T-helper 22 cell (primary cell): ENCODE data around the gene VPS8.
"Not testable (repeated sequence)": the region's sequence is repeated elsewhere in the genome, so short reads cannot be mapped to it uniquely, and the experiment has no call there.

ENCODE experiments used
- DNase-seq: peaks from one replicate; pipeline ENCODE4 v3.0.0-alpha.2; 2020; ENCODE audit warnings: low read depth

The VPS8 gene

DNA sequence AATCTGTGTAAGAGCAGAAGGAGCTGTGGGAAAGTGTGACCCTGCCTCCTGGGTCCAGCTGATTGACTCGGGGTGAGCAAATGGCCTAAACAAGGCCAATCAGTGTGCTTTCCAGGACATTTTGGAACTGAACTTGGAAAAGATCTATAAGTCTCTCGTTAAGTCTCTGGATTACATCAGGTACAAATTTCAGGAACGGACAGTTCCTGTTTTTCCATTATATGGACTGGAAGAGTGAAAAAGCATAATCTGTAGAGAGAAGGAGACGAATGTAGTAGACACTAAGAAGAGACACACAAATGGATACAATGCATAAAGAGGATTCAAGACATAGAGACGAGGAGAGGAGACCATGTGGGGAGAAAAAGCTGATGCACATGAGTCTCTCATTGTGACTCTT, 173.6 kb downstream of the VPS8 start:
- DNase-seq = no peak

- no peak for DNase-seq
Observed at GRCh38 chr3:184986366-184986889, 174.5 kb downstream of the VPS8 start.

DNA sequence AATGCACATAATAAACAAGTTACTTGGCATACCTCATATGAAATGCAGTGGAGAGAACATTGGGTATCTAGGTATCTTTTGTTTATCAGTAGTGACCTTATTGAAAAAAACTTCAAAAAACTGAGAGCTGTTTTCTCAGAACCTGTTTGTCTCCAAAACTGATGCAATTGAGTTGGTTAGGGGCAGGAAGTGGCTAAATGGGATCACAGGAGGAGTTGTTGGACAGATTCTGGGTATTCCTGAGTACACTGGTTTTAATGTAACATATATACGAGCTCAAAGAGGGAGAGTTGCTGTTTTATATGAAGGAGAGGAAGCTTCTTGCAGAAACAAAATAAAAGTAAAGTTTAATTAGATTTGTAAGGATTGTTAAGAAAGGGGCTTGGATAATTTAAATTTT, 181.4 kb downstream of the VPS8 start:
- DNase-seq = no peak

- DNase-seq = not testable (repeated sequence)
Observed at GRCh38 chr3:185003876-185004275, 191.9 kb downstream of the VPS8 start.

GRCh38 chr3:185009650-185010049, 197.7 kb downstream of the VPS8 start:
- DNase-seq = no peak

- not testable (repeated sequence) for DNase-seq
Observed at GRCh38 chr3:185017584-185017983, 205.6 kb downstream of the VPS8 start.

- not testable (repeated sequence) for DNase-seq
Observed at GRCh38 chr3:185017996-185018395, 206.0 kb downstream of the VPS8 start.

DNA sequence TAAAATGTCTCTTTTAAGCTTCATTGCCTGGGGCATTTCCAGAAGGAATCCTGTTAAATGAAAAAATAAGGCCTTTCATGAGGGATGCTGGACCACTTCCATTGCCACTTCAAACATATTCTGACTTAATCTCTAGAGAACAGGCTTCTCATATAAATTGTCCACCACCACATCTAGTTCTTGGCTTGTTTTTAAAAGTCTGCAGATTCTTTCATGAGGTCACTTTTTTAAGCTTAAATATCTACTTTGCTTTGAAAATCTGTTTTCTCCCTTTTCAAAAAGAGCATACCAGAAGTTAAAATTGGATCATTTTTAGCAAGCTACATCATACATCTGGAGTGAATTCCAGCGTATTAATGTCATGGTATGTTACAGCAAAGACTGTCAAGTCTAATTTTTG, 209.3 kb downstream of the VPS8 start:
- DNase-seq = no peak

DNA sequence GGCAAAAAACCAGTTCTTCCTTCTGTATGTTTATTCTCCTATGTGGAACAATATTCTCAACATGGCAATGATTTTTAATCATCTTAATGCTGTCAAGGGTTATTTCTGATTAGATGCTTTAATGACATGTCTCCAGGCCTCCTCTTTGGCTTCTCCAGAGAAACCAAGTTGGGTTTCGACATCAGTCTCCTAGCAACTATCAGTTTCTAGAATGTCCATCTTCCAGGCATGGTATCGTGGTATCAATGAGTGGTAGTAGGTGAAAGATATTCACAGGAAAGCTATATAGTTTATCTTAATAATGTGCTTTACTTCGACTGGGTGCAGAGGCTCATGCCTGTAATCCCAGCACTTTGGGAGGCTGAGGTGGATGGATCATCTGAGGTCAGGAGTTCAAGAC, 212.4 kb downstream of the VPS8 start:
- DNase-seq = no peak

- DNase-seq = no peak
Observed at GRCh38 chr3:185024966-185025365, 213.0 kb downstream of the VPS8 start.

DNA sequence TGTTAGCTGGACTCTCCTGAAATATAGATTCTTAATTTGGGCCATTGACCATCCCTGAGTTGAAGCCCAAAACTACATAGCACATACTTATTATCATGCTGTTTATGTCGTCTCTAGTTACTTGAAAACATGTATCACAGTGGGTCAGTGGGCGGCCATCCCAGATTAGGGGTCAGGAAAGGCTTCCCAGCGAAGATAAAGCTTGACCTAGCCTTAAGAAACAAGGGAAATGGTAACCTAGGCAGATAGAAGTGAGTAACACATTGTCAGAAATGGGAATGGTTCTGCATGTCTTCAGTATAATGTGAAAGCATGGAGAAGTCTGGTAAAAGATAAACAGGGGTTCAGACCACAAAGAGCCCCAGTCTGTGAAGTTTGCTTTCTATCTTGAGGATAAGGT, 216.2 kb downstream of the VPS8 start:
- DNase-seq = no peak

GRCh38 chr3:185029086-185029485, 217.1 kb downstream of the VPS8 start:
- no peak for DNase-seq

DNA sequence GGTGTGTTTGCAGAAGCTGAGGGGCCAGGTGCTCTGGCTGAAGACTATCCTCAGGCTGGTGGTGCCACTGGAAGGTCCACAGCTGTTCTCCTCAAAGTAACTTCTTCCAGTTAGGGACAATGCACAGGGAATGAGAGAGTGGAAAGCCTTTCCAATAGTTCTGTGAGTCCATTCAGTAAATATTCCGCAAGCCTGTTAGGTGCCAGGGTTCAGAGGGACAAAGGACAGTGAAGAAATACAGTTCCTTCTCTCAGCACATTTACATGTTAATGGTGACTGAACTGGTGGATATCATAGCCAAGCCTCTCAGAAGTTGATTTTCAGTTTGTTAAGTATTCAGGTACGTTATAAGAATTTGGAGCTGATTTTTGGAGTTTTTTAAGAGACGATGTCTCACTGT, 218.4 kb downstream of the VPS8 start:
- no peak for DNase-seq

GRCh38 chr3:185030951-185031350, 219.0 kb downstream of the VPS8 start:
- no peak for DNase-seq

- no peak for DNase-seq
Observed at GRCh38 chr3:185037801-185038200, 225.8 kb downstream of the VPS8 start.

- DNase-seq = no peak
Observed at GRCh38 chr3:185040425-185040824, 228.5 kb downstream of the VPS8 start.

DNA sequence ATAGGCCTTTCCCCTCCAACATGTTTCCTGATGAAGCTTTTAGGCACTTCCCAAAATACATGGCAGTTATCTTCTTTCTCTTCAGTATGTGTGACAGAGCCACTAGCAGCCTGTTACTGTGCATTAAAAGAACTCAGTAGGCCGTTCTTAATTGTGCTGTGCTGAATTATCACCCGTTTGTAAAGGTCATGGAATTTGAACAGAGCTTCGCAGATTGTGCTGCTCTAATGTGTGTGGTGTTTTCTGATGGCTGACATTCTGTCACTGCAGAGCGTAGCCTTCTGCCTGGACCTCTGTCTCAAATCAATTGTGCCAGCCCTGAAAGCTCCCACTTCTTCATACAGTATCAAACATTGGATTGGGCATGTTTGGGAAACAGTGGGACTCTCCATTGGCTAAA, 229.6 kb downstream of the VPS8 start:
- no peak for DNase-seq

DNA sequence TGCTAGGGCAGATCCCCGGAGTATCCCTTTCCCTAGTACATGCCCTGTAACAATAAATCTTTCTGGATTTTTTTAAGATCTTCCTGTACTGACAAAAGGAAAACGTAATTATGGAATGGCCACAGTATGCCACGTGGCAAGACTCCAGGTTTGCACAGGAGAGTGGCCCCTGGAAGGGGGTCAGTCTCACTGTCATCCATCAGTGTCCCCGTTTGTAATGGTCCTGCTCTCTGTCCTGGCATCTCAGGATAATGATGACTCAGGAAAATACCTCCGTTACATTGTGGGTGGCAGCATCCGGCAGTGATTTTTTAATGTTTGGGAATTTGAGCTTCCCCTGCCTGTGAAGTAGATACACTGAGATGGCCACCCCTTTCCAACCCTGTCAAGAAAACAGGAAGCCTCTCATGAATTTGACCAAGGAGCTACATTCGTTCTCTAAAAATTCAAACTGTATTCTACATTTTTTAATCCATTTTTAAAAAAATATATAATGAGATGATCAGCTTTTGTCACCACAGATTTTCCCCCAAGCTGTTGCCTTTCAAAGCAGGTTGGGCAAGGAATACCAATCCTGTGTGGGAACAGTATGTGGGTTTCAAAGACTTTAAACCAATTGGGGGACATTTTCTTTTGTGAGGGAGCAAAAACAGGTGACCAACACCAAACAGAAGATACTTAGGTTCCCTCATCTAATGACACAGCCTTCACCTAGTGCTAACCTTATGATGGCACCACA, 230.5 kb downstream of the VPS8 start:
- DNase-seq = no peak

- no peak for DNase-seq
Observed at GRCh38 chr3:185046164-185046515, 234.2 kb downstream of the VPS8 start.

DNA sequence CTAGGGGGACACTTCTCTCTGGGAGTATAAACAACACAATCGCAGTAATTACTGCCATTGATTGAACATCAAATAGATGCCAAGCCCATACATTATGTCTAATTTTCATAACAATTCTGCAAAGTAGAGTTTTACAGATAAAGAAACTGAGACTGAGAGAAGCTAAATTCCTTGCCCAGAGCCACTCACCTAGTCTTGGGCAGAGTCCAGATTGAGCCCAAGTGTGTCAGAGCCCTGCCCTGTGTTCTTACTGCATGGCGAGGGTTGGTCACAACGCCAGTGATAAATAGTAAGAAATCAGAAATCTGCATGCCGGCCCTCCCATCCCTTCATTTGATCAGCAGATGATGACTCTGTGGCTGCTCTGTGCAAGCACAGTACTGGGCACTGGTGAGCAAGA, 234.6 kb downstream of the VPS8 start:
- no peak for DNase-seq

- DNase-seq = no peak
Observed at GRCh38 chr3:185049710-185050109, 237.7 kb downstream of the VPS8 start.

- no peak for DNase-seq
Observed at GRCh38 chr3:185051801-185052200, 239.8 kb downstream of the VPS8 start.

DNA sequence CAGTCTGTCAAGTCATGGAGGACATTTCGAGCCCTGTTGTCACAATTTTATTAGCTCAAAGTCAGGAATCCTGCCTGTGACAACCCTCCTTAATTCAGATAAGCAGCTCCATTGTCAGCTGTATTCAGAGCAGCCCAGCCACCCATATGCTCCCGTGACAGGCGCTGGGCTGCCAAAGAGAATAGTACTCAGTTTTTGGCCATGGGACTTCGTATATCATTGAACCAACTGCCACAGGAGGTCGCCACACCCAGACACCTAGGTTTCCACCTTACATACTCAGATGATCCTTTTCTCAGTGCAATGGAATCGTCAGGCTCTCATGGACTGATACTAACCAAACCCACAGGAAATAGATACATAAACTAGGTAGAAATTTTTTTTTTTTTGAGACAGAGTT, 240.7 kb downstream of the VPS8 start:
- DNase-seq = no peak

- no peak for DNase-seq
Observed at GRCh38 chr3:185056908-185057307, 244.9 kb downstream of the VPS8 start.
